ENCODE results near the gene KLHL21. TPM values are rescaled to one million over a fixed set of nuclear protein-coding genes. Genes with fewer than 3 reads are reported as not detected.

KLHL21 gene
- total and polyA plus RNA-seq, 9 of the 15 experiments (the other 6 are each of a cell fraction or from before 2014, with no cell fraction given), result 2.1 to 42.1 (median 17.5) TPM

DNA sequence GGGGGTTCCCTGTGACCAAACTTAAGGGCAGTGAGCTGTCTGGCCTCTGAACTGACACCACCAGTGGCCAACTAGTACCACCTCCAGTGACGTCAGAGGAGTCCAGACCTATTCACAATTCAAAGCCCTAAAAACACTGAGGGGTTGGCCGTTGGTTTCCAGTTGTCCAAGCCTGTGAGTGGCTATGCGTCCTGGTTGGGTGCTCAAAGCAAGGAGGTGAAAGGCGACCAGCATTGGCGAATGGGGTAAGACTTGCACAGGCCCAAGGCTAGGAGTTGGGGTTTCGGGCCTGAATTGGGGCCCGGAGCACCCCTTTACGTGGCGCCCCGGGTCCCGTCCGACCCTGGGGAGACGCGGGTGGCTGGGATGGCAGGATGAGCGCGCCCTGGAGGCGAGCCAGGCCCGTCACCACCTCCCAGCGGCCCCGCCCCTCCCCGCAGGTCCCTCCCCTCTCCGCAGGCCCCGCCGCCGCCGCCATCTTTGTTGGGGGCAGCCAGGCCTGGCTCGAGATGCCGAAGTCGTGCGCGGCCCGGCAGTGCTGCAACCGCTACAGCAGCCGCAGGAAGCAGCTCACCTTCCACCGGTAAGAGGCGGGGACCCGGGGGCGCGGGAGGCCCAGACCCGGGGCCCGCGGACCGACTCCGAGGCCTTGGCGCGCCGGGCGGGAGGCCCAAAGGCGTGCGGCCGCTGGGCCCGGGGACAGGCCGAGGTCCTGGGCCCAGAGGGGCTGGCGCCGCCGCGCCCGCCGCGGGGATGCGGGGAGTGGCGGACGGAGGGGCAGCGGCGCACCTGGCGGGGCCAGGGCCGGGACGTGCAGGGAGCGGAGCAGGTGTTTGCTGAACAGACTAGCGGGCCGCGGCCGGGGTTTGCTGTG is 22.3 kb upstream of the KLHL21 start, which contains the start of gene THAP3 (continued):
- TF ChIP-seq, protein P1, sequence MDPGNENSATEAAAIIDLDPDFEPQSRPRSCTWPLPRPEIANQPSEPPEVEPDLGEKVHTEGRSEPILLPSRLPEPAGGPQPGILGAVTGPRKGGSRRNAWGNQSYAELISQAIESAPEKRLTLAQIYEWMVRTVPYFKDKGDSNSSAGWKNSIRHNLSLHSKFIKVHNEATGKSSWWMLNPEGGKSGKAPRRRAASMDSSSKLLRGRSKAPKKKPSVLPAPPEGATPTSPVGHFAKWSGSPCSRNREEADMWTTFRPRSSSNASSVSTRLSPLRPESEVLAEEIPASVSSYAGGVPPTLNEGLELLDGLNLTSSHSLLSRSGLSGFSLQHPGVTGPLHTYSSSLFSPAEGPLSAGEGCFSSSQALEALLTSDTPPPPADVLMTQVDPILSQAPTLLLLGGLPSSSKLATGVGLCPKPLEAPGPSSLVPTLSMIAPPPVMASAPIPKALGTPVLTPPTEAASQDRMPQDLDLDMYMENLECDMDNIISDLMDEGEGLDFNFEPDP (CRISPR knock-in tag; IDR thresholded peaks at IDR 0.05), result no peak
- TF ChIP-seq ZNF76 (CRISPR knock-in tag; IDR thresholded peaks at IDR 0.05; ENCODE audit: borderline replicate concordance) (no peak), GATAD2B (IDR thresholded peaks at IDR 0.05; ENCODE audit: borderline replicate concordance) (peak; percentile 93; the same call in 1 of the 2 replicates), ZC3H11A (IDR thresholded peaks at IDR 0.05; ENCODE audit: low read depth, low read length) (no peak), PTTG1 (tag; IDR thresholded peaks at IDR 0.05; ENCODE audit: low read depth) (no peak), ZNF184 (CRISPR knock-in tag; IDR thresholded peaks at IDR 0.05) (no peak), SREBF2 (CRISPR knock-in tag; IDR thresholded peaks at IDR 0.05) (no peak), SRSF7 (optimal IDR thresholded peaks at IDR 0.05; ENCODE audit: low read depth, low read length) (no peak), HMGXB4 (CRISPR knock-in tag; IDR thresholded peaks at IDR 0.05) (0 out of 2 replicates have a peak, but pooled peaks have one; percentile 41), HOXB6 (CRISPR knock-in tag; IDR thresholded peaks at IDR 0.05; ENCODE audit: borderline replicate concordance) (no peak), EHMT2 (IDR thresholded peaks at IDR 0.05) (peak; percentile 59; the same call in 1 of the 2 replicates), KAT7 (CRISPR knock-in tag; IDR thresholded peaks at IDR 0.05; ENCODE audit: borderline replicate concordance) (0 out of 2 replicates have a peak, but pooled peaks have one; percentile 23), CBX8 (IDR thresholded peaks at IDR 0.05; ENCODE audit: borderline replicate concordance, extremely low read depth, low read depth, low read length, poor library complexity, severe bottlenecking) (no peak), CBFB (CRISPR knock-in tag; IDR thresholded peaks at IDR 0.05) (no peak), GABPB2 (CRISPR knock-in tag; conservative IDR thresholded peaks at IDR 0.05) (no peak), MTF1 (CRISPR knock-in tag; IDR thresholded peaks at IDR 0.05; ENCODE audit: borderline replicate concordance) (no peak), GATA2 (CRISPR knock-in tag; IDR thresholded peaks at IDR 0.05) (no peak), PHF21A (IDR thresholded peaks at IDR 0.05; ENCODE audit: borderline replicate concordance, low read depth) (no peak), KDM1A (IDR thresholded peaks at IDR 0.05) (no peak), RBM15 (IDR thresholded peaks at IDR 0.05; ENCODE audit: insufficient read depth, low read length) (no peak)
- TF ChIP-seq, protein P2, sequence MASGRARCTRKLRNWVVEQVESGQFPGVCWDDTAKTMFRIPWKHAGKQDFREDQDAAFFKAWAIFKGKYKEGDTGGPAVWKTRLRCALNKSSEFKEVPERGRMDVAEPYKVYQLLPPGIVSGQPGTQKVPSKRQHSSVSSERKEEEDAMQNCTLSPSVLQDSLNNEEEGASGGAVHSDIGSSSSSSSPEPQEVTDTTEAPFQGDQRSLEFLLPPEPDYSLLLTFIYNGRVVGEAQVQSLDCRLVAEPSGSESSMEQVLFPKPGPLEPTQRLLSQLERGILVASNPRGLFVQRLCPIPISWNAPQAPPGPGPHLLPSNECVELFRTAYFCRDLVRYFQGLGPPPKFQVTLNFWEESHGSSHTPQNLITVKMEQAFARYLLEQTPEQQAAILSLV (tag; IDR thresholded peaks at IDR 0.05), result no peak
